HG03135 (cell line): ENCODE data around the gene GPR55.
A peak's percentile ranks its signal among the peaks of the same experiment; 100 is the strongest.
"Not testable (repeated sequence)": the region's sequence is repeated elsewhere in the genome, so short reads cannot be mapped to it uniquely, and the experiment has no call there.

Source experiments
- ATAC-seq: cut with Tn5 transposase; IDR thresholded peaks from one replicate; pipeline ENCODE4 v1.9.1; 2021; ENCODE audit warnings: mild to moderate bottlenecking, moderate library complexity; ENCODE audit not compliant: unreplicated experiment

Gene GPR55

DNA sequence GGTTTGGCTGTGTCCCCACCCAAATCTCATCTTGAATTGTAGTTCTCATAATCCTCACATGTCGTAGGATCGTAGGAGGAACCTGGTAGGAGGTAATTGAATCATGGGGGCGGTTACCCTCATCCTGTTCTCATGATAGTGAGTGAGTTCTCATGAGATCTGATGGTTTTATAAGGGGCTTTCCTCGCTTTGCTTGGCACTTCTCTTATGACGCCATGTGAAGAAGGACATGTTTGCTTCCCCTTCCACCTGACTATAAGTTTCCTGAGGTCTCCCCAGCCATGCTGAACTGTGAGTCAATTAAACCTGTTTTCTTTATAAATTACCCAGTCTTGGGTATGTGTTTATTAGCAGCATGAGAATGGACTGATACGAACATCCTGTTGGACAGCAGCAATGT, 11.2 kb upstream of the GPR55 start:
- ATAC-seq, result not testable (repeated sequence)

DNA sequence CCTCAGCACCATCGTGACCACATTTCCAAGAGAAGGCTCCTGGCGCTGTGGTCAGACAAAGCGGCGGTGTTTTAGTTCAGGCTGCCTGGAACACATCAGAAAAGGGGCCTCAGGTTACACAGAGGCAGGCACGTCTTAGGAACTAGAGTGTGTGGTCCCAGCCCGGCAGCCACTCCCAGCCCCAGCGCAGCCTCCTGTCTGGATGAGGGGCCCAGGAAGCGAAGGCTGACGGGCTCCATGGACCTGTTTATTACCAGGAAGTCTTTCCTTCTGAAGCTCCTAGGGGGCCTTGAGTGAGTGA, 10.0 kb upstream of the GPR55 start:
- no peak for ATAC-seq

GRCh38 chr2:230934231-230935129, 9.4 kb upstream of the GPR55 start:
- ATAC-seq, result no peak

GRCh38 chr2:230933521-230934180, 8.6 kb upstream of the GPR55 start:
- no peak for ATAC-seq

- no peak for ATAC-seq
These were observed 7.8 kb upstream of the GPR55 start for GRCh38 chr2:230932556-230933511.

- ATAC-seq, result no peak
These were observed 6.7 kb upstream of the GPR55 start for GRCh38 chr2:230931556-230932231.

- ATAC-seq, result no peak
These were observed 6.0 kb upstream of the GPR55 start for GRCh38 chr2:230930928-230931555.

DNA sequence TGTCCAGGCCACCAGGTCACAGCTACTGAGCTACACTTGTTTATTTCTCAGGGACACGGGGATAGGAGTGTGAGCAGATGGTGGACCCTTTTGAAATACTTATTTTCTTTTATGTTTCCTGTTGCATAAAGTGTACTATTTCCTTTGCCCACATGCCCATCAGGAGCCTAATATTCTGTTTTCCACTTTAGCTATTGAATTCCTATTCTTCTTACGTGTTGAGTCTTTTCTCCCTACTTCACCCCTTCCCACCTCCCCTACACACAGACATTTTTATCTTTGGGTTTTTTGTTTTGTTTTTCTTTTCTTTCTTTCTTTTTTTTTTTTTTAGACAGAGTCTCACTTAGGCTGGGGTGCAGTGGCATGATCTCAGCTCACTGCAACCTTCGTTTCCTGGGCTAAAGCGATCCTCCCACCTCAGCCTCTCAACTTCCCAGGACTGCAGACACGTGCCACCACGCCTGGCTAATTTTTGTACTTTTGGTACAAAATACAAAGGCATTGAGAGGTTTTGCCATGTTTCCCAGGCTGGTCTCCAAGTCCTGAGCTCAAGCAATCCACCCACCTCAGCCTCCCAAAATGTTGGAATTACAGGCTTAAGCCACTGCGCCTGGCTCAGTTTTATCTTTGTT, 5.2 kb upstream of the GPR55 start:
- no peak for ATAC-seq

DNA sequence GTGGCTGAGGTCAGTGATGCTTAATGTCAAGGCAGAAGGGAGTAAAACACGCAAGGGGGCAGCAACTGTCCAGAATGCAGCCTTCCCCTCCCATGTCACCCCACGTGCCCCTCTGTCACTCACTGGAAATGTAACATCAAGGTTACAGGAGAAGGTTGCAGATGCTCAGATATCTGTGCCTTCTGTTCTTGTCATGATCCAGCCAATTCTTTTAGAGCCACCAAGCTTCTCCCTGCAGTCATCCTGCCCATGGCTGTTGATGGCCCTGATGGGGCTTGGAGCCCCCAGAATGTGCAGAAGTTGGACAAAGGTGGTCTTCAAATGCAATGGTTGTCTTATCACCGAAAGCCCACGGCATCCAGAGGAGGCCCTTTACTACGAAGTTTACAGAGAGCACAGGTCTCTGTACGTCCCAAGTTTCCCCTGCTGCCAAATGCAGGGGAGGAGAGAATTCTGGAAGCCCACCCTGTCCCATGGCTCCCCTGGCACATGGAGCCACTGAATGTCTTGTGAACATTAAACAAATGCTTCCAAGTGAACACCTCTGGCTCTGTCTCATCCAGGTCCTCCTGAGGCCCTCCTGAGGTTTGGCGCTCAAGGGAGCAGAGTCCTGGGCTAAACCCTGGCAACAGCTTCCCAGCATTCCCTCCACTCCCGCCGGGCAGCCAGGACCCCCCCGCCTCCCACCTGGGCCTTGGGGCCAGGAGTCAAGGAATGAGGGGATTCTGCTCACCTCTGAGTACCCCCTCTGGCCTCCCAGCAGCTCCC, 4.5 kb upstream of the GPR55 start:
- no peak for ATAC-seq

DNA sequence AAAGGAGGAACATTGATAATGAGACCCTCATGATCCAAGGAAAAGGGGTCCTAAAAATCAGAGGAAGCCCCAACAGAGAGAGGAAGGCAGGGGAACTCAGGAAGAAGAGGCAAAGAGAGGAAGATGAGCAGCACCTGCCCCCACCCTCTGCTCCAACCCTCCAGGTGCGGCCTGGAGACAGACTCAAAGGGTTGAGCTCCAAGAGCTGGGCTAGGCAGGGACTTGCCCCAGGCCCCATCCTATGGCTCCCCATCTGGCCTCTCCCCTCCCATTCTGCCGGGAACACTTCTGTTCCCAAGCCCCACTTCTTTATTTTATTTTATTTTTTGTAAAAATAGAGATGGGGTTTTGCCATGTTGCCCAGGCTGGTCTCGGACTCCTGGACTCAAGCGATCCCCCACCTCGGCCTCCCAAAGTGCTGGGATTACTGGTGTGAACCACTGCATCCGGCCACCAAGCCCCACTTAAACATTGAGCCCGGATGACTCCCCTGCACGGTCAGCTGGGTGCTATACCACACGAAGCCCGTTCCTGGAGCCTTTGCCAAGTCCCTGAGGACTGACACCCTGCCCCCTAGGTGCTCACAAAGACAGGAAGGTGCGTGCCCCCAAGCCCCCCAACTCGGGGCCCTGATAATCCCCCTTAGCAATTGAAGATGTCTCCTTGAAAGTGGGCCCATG, 3.8 kb upstream of the GPR55 start:
- ATAC-seq, result no peak

DNA sequence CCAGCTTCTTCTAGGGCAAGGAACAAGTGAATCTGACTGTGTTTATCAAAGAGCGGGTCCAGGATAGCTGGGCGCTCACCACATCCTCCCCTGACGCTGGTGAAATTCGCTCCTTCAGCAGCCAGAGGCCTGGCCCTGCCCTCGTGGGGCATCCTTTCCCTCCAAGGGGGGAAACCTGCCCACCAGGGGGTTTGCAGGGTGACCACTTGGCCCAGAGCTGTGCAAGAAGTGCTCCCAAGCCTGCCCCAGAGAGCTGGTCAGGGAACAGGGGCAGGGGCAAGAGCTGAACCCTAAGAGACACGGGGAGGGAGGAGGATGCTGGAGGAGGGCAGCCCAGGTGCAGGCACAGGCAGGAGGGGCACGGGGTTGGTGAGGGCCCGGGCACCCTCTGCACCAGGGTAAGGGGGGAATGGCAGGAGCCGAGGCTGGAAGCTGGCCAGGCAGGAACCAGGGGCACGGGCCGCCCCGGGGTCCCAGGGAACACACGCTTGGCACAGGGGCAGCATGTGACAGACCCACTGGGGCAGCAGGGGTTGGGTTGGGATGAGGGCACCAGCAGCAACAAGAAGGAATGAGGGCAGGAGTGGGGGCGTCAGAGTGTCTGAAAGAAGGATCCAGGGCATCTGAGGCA, 2.8 kb upstream of the GPR55 start:
- ATAC-seq, result no peak

GRCh38 chr2:230925879-230926765, 1.1 kb upstream of the GPR55 start:
- ATAC-seq, result peak; percentile 50

DNA sequence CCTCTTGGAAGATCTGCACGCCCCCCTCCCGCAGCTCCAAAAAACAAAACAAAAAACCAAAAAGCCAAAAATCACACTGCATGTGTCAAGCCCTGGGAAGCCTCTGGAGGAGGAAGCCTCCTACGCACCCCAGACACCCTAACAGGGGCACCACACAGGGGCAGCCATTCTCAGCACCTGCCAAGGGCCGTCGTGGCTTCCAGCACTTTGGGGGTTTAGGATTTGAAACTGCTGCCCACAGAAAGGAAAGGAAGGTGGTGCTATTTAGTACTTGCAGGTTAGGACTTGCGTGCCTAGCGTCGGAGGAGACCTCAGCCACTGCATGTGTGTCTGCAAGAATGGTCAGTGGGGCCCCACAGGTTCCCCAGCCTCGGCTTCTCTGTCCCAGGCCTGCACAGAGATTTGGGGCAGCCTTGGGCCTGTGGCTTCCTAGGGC, 419 bp upstream of the GPR55 start:
- peak; percentile 16 for ATAC-seq

- no peak for ATAC-seq
These were observed 961 bp downstream of the GPR55 start for GRCh38 chr2:230924092-230924469.

DNA sequence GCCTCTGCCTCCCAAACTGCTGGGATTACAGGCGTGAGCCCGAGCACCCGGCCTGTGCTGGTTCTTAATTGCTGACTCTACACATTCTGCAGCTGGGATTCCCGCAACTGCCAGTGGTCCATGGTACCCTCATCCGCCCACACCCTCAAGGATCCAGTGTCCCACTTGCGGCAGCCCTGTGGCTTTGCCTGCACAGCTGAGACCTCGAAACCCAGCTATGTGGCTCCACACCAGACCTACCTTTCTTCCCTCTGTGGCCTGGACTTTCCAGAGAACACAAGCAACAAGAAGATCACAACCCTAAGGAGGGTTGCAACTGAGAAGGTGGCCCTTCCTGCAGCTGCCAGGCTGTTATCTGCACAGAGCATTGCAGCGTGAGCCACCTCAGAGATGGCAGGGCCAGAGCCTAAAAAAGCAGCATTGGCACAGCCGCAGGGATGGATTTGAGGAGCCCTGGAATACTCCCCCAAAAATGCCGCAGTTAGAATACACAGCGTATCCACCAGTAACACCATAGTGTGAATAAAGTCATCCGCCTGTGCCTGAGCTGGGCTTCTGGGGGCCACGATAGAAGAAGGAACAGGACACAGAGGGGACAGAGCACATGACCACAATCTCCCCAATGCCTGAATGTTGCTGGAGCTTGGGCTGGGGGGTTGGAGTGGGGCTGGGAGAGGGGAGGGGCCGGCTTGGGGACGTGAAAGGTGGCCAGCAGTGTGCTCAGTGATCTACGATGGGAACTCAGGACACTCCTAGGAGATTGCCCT, 1.9 kb downstream of the GPR55 start:
- no peak for ATAC-seq

- no peak for ATAC-seq
These were observed 3.0 kb downstream of the GPR55 start for GRCh38 chr2:230921806-230922595.
